Measurements from ENCODE around the gene MCRIP2.

DNA sequence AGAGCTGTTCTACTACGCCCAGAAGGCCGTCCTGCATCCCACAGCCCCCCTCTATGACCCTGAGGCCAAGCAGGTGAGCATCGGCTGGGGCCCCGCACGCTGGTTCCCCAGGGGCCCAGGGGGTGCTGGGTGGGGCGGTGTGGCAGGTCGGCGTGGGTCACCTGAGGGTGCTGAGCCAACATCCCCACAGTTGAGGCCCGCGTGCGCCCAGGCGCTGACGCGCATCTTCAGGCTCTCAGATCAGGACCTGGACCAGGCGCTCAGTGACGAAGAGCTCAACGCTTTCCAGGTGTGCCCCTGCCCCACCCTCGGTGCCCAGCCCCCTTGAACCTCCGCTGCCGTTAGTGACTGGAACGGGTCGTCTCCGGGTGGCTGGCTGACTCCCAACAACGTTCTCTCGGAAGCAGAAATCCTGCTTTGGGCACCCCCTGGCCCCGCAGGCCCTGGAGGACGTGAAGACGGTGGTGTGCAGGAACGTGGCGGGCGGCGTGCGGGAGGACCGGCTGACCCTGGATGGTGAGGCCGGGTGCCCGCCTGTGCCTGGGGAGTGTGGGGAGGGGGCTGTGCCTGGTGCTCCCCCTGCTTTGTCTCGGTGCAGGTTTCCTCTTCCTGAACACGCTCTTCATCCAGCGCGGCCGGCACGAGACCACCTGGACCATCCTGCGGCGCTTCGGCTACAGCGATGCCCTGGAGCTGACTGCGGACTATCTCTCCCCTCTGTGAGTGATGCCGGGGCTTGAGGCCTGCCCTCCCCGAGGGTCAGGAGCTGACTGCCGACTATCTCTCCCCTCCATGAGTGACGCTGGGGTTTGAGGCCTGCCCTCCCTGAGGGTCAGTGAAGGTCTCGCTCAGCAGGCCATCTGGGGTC, 29.1 kb downstream of the MCRIP2 start:
- TF ChIP-seq CTCF (conservative IDR thresholded peaks at IDR 0.05; ENCODE audit: low read length), result no peak
- TF ChIP-seq EZH2phosphoT487 (IDR thresholded peaks at IDR 0.05; ENCODE audit: borderline replicate concordance), result no peak

Measured in Loucy (cell line).